Measurements from ENCODE around the gene DNAH8. TPM values are rescaled to one million over a fixed set of nuclear protein-coding genes. Genes with fewer than 3 reads are reported as not detected.
A peak's percentile ranks its signal among the peaks of the same experiment; 100 is the strongest.

Gene DNAH8, protein sequence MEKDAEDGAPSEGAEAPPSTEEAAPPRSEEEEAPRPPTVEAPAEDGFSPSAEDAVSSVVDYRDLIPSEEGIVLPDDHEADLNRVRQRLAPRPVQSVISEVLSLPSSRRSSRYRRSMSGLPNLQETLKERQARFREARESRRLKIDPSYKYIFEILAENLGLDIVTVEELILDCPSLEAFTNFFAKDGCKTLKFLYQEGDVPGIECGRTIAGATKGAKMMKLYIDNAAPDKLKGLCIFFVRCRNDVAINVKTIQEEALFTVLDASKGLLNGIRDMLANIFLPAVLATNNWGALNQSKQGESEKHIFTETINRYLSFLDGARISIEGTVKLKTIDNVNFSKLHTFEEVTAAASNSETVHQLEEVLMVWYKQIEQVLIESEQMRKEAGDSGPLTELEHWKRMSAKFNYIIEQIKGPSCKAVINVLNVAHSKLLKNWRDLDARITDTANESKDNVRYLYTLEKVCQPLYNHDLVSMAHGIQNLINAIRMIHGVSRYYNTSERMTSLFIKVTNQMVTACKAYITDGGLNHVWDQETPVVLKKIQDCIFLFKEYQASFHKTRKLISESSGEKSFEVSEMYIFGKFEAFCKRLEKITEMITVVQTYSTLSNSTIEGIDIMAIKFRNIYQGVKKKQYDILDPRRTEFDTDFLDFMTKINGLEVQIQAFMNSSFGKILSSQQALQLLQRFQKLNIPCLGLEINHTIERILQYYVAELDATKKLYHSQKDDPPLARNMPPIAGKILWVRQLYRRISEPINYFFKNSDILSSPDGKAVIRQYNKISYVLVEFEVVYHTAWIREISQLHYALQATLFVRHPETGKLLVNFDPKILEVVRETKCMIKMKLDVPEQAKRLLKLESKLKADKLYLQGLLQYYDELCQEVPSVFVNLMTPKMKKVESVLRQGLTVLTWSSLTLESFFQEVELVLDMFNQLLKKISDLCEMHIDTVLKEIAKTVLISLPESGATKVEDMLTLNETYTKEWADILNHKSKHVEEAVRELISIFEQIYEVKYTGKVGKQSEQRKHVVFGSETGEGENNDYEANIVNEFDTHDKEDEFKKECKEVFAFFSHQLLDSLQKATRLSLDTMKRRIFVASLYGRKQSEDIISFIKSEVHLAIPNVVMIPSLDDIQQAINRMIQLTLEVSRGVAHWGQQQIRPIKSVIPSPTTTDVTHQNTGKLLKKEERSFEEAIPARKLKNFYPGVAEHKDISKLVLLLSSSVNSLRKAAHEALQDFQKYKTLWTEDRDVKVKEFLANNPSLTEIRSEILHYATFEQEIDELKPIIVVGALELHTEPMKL (N-terminal part only)
- total RNA-seq (10 to 100 TPM; 17.2 to 23.7 TPM), polyA plus RNA-seq (ENCODE audit: insufficient read depth, low read depth, low replicate concordance) (19.0 TPM)
- long read RNA-seq, donor 1 = 0 reads
- long read RNA-seq, donor 2 = 0 reads

DNA sequence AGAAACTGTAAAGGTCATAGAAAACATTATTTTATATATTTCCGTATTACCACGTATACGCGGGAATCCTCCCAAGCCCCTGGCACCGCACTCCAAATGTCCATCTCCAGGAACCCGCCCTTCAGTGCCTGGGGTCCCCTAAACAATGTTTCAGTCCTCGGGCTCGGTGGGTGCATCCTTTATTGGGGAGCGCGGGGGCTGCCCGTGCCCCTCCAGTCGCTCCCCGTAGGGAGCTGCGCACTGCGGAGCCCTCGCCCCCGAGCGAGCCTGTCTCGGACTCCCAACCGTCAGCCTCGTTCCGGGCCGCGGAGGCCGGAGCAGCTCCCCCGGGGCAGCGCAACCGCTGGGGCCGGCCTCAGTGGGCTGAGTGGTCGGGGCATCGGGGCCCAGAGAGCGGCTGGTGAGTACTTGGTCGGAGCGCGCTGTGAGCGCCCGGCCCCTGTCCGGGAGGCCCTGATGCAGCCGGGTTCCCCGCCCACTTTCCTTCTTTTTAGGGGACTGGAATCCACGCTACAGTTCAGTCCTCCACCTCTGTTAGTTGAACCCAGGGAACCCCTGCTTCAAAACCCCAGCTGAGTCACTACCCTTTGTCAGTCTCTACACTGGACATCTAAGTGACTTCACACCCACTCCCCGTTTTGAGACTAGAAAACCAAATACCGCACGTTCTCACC is at the start of gene DNAH8:
Gene DNAH8, plus strand, starts transcription at position 296 of the 674 bp plus-strand sequence. CDS start 7,499 bp downstream, outside the sequence.
- DNase-seq = peak; percentile 19
- H3K27ac ChIP-seq = no peak within 1 kb of the TSS
- H3K36me3 ChIP-seq (ENCODE audit: low read depth, missing control alignments) = no peaks in the 10 kb centered on the region
- intact Hi-C loops (cut with DNase I; ENCODE audit: low total_unique reads) = no loop called here
- WGBS, 2 donors = 10 to 11% methylated on average over 19 to 44 of the region's 44 CpGs
- no peaks in the 10 kb centered on the region for H3K27me3 ChIP-seq
- TF ChIP-seq POLR2A (IDR thresholded peaks at IDR 0.05) = no peak
- TF ChIP-seq, protein P1, sequence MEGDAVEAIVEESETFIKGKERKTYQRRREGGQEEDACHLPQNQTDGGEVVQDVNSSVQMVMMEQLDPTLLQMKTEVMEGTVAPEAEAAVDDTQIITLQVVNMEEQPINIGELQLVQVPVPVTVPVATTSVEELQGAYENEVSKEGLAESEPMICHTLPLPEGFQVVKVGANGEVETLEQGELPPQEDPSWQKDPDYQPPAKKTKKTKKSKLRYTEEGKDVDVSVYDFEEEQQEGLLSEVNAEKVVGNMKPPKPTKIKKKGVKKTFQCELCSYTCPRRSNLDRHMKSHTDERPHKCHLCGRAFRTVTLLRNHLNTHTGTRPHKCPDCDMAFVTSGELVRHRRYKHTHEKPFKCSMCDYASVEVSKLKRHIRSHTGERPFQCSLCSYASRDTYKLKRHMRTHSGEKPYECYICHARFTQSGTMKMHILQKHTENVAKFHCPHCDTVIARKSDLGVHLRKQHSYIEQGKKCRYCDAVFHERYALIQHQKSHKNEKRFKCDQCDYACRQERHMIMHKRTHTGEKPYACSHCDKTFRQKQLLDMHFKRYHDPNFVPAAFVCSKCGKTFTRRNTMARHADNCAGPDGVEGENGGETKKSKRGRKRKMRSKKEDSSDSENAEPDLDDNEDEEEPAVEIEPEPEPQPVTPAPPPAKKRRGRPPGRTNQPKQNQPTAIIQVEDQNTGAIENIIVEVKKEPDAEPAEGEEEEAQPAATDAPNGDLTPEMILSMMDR (IDR thresholded peaks at IDR 0.05) = no peak
- H3K9me3 ChIP-seq = no peaks in the 10 kb centered on the region
- peak within 1 kb of the TSS; percentile 38 to 49 for H3K4me3 ChIP-seq
- H3K4me1 ChIP-seq = no peaks in the 10 kb centered on the region

DNA sequence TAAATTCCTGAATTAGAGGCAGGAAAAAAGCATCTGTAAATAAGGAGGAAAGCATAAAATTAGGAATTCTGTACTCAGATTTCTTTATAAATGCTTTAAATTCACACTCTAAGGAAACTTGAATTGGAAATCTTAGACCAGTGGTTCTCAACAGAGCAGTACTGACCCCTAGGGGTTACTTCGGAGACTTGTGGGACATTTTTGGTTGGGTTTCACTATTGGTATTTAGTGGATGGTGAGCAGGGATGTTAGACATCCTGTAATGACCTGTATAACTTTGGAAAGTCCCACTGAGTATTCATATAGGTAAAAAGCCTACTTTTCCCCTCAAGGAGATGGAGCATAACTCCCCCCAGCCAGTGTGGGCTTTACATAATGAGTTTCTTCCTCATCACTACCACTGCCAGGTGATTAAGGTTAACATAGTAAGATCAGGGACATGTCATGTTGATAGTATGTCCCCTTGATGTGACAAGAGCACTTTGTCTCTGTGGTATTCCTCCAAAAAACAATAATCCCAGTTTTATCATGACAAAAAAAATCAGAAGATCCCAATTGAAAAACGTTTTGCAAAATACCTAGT is 43.1 kb upstream of the DNAH8 start:
- H3K36me3 ChIP-seq (ENCODE audit: low read depth, missing control alignments) = no peaks in the 10 kb centered on the region
- no peak overlapping the region for H3K4me3 ChIP-seq
- H3K27ac ChIP-seq = no peak overlapping the region
- TF ChIP-seq POLR2A (IDR thresholded peaks at IDR 0.05) = no peak
- TF ChIP-seq, protein P1 (IDR thresholded peaks at IDR 0.05) = peak; percentile 19 to 50 (median 45)
- intact Hi-C loops (cut with DNase I; ENCODE audit: low total_unique reads) = no loop called here
- H3K27me3 ChIP-seq = no peaks in the 10 kb centered on the region
- H3K4me1 ChIP-seq = peaks cover 16% of the 10 kb centered on the region
- no peaks in the 10 kb centered on the region for H3K9me3 ChIP-seq
- WGBS, 2 donors = 30 to 35% methylated on average over 2 of the region's 2 CpGs
- DNase-seq = peak; percentile 40

DNA sequence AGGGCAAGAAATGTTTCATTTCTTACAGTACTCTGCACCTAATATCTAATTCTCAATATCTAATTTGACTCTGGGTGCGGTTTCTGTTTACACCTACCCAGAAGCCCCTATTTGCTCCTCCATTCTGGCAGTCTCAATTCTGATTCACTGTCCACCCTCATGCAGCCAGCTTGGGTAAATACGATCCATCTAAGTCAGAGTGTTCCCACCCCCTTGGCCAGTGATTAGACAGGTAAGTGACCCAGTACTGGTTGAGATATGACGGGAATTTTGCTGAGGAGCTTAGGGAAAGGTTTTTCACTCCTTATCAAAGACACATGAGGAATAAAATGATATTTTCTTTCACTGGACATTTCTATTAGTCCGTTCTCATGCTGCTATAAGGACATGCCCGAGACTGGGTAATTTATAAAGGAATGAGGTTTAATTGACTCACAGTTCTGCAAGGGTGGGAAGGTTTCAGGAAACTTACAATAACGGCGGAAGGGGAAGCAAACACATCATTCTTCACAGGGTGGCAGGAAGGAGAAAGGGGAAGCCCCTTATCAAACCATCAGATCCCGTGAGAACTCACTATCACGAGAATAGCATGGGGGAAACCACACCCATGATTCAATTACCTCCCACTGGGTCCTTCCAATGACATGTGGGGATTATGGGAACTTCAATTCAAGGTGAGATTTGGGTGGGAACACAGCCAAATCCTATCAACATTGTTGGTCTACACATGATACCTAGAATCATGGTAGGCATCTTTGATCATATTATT is 41.5 kb upstream of the DNAH8 start:
- H3K9me3 ChIP-seq = no peaks in the 10 kb centered on the region
- 63 to 73% methylated on average over 9 of the region's 9 CpGs for WGBS, 2 donors
- intact Hi-C loops (cut with DNase I; ENCODE audit: low total_unique reads) = no loop called here
- peaks cover 25% of the 10 kb centered on the region for H3K4me1 ChIP-seq
- H3K36me3 ChIP-seq (ENCODE audit: low read depth, missing control alignments) = no peaks in the 10 kb centered on the region
- no peaks in the 10 kb centered on the region for H3K27me3 ChIP-seq
- DNase-seq = no peak
- no peak overlapping the region for H3K4me3 ChIP-seq
- H3K27ac ChIP-seq = no peak overlapping the region
- TF ChIP-seq, protein P1 (IDR thresholded peaks at IDR 0.05) = no peak
- no peak for TF ChIP-seq POLR2A (IDR thresholded peaks at IDR 0.05)

Measured in testis (tissue), 5 donors.